OCI-LY3 (cell line): Measurements from ENCODE around the gene SLC16A9.

ENCODE experiments used
- H2AFZ ChIP-seq: fragments of 200-600, 300-600 bp; shearing (Covaris generic); 2 replicates; pipeline ENCODE4 v1.6.0; 2014; ENCODE audit warnings: antibody characterized with exemption, low read depth, low read length
- H3K27ac ChIP-seq: fragments of 200-600, 300-600 bp; sonication (generic); 2 replicates; pipeline ENCODE4 v1.5.1; 2014; ENCODE audit warnings: mild to moderate bottlenecking, low read length, moderate library complexity, mixed read lengths
- H3K27me3 ChIP-seq: fragments of 200-600, 300-600 bp; sonication (generic); 2 replicates; pipeline ENCODE4 v1.6.1; 2014; ENCODE audit warnings: low read depth, low read length, mixed read lengths
- H3K36me3 ChIP-seq: fragments of 200-600, 300-600 bp; sonication (generic); replicated peaks from 2 replicates; pipeline ENCODE3; 2014; ENCODE audit warnings: low read depth, low read length, mixed read lengths
- H3K4me1 ChIP-seq: fragments of 300-600, 200-600 bp; sonication (generic); 2 replicates; pipeline ENCODE4 v1.6.1; 2014; ENCODE audit warnings: low read length, mixed read lengths
- H3K4me2 ChIP-seq: fragments of 200-600, 300-600 bp; sonication (generic); 2 replicates; pipeline ENCODE4 v1.6.1; 2014; ENCODE audit warnings: low read length, mixed read lengths
- H3K4me3 ChIP-seq: fragments of 300-600, 200-600 bp; sonication (generic); 2 replicates; pipeline ENCODE4 v1.5.1; 2014; ENCODE audit warnings: antibody characterized with exemption, mild to moderate bottlenecking, low read length, moderate library complexity
- H3K79me2 ChIP-seq: fragments of 300-600, 200-600 bp; shearing (Covaris generic); 2 replicates; pipeline ENCODE4 v1.6.1; 2014; ENCODE audit warnings: mild to moderate bottlenecking, low read length, mixed read lengths
- H3K9ac ChIP-seq: fragments of 300-600, 200-600 bp; shearing (Covaris generic); 2 replicates; pipeline ENCODE4 v1.6.0; 2014; ENCODE audit warnings: mild to moderate bottlenecking, low read length, moderate library complexity
- H3K9me3 ChIP-seq: fragments of 200-600, 300-600 bp; shearing (Covaris generic); 2 replicates; pipeline ENCODE4 v1.6.1; 2014; ENCODE audit warnings: low read length, mixed read lengths; ENCODE audit not compliant: insufficient read depth
- H4K20me1 ChIP-seq: fragments of 200-600, 300-600 bp; sonication (generic); 2 replicates; pipeline ENCODE4 v1.6.1; 2016; ENCODE audit warnings: low read length, mixed read lengths; ENCODE audit not compliant: insufficient read depth
- CTCF ChIP-seq: fragments of 200-600, 300-600 bp; sonication (generic); IDR thresholded peaks from 2 replicates; pipeline ENCODE4 v1.5.1; 2014; ENCODE audit warnings: antibody characterized with exemption, low read length, low read depth
- EZH2phosphoT487 ChIP-seq: fragments of 200-600 bp; shearing (Covaris generic); IDR thresholded peaks from 2 replicates; pipeline ENCODE4 v1.6.1; 2018; ENCODE audit warnings: antibody characterized with exemption, mixed run types, low read depth

SLC16A9 gene

GRCh38 chr10:59607970-59608369, 101.7 kb downstream of the SLC16A9 start:
- Histone ChIP-seq H3K79me2 (no peaks in the 10 kb centered on the region), H4K20me1 (no peaks in the 10 kb centered on the region), H2AFZ (no peak overlapping the region), H3K27ac (no peak overlapping the region), H3K9me3 (no peaks in the 10 kb centered on the region), H3K27me3 (no peaks in the 10 kb centered on the region), H3K4me2 (no peak overlapping the region), H3K9ac (no peak overlapping the region), H3K4me1 (no peaks in the 10 kb centered on the region), H3K4me3 (no peak overlapping the region), H3K36me3 (no peaks in the 10 kb centered on the region)
- TF ChIP-seq EZH2phosphoT487 = no peak
- no peak for TF ChIP-seq CTCF

- Histone ChIP-seq H3K27ac (no peak overlapping the region), H3K9me3 (no peaks in the 10 kb centered on the region), H4K20me1 (no peaks in the 10 kb centered on the region), H3K36me3 (no peaks in the 10 kb centered on the region), H3K9ac (no peak overlapping the region), H3K4me2 (no peak overlapping the region), H3K4me3 (no peak overlapping the region), H3K79me2 (no peaks in the 10 kb centered on the region), H2AFZ (no peak overlapping the region), H3K4me1 (no peaks in the 10 kb centered on the region), H3K27me3 (no peaks in the 10 kb centered on the region)
- no peak for TF ChIP-seq CTCF
These were observed 103.1 kb downstream of the SLC16A9 start for GRCh38 chr10:59606551-59606961.

- Histone ChIP-seq H3K27ac (no peak overlapping the region), H3K9ac (no peak overlapping the region), H3K9me3 (no peaks in the 10 kb centered on the region), H3K4me3 (no peak overlapping the region), H4K20me1 (no peaks in the 10 kb centered on the region), H3K79me2 (no peaks in the 10 kb centered on the region), H3K36me3 (no peaks in the 10 kb centered on the region), H3K4me1 (no peaks in the 10 kb centered on the region), H3K4me2 (no peak overlapping the region), H2AFZ (no peak overlapping the region), H3K27me3 (no peaks in the 10 kb centered on the region)
- TF ChIP-seq EZH2phosphoT487 = no peak
- no peak for TF ChIP-seq CTCF
These were observed 107.7 kb downstream of the SLC16A9 start for GRCh38 chr10:59601985-59602384.
